GM18868 (cell line): ENCODE results near the gene RINL.

Experiments used
- ATAC-seq: cut with Tn5 transposase; IDR thresholded peaks from one replicate; pipeline ENCODE4 v1.9.1; 2021; ENCODE audit warnings: mild to moderate bottlenecking, moderate library complexity; ENCODE audit not compliant: unreplicated experiment

RINL gene

GRCh38 chr19:38850436-38850975, 27.6 kb downstream of the RINL start:
- peak; percentile 64 for ATAC-seq

GRCh38 chr19:38849860-38850435, 28.1 kb downstream of the RINL start, which contains the start of gene HNRNPL:
Gene HNRNPL (minus strand): TSS chr19:38849986. CDS start chr19:38849966, 20 bp downstream.
- peak; percentile 57 for ATAC-seq

GRCh38 chr19:38849147-38849859, 28.8 kb downstream of the RINL start:
- ATAC-seq, result peak; percentile 20

GRCh38 chr19:38848299-38849146, 29.6 kb downstream of the RINL start:
- ATAC-seq, result no peak

- ATAC-seq, result no peak
These were observed 32.0 kb downstream of the RINL start for GRCh38 chr19:38846097-38846496.

GRCh38 chr19:38845374-38846024, 32.6 kb downstream of the RINL start:
- no peak for ATAC-seq

- ATAC-seq, result no peak
These were observed 33.9 kb downstream of the RINL start for GRCh38 chr19:38844093-38844686.

- ATAC-seq, result no peak
These were observed 34.8 kb downstream of the RINL start for GRCh38 chr19:38843175-38843758.

GRCh38 chr19:38842439-38843174, 35.5 kb downstream of the RINL start:
- no peak for ATAC-seq

GRCh38 chr19:38841787-38842438, 36.2 kb downstream of the RINL start:
- no peak for ATAC-seq

- no peak for ATAC-seq
These were observed 36.8 kb downstream of the RINL start for GRCh38 chr19:38841180-38841766.

GRCh38 chr19:38840583-38840968, 37.5 kb downstream of the RINL start:
- no peak for ATAC-seq

GRCh38 chr19:38839816-38840582, 38.1 kb downstream of the RINL start:
- no peak for ATAC-seq

GRCh38 chr19:38838986-38839761, 38.9 kb downstream of the RINL start:
- ATAC-seq, result no peak

GRCh38 chr19:38838208-38838985, 39.7 kb downstream of the RINL start:
- ATAC-seq, result no peak

- no peak for ATAC-seq
These were observed 40.4 kb downstream of the RINL start for GRCh38 chr19:38837656-38838121.
